SK-N-MC (cell line): ENCODE measurements around the gene SST.

Experiments
- EZH2 ChIP-seq: fragments of 200-600 bp; sonication (generic); IDR thresholded peaks from one replicate; pipeline ENCODE4 v1.6.1; 2017; ENCODE audit warnings: antibody characterized with exemption
- POLR2AphosphoS5 ChIP-seq: IDR thresholded peaks from 2 replicates; pipeline ENCODE4 v1.6.1; 2012; ENCODE audit warnings: mild to moderate bottlenecking, low read depth, low read length, borderline replicate concordance

GRCh38 chr3:187636528-187636927 is 33.7 kb downstream of the SST start:
- TF ChIP-seq POLR2AphosphoS5 = no peak
- TF ChIP-seq EZH2 = no peak
